ENCODE measurements around the gene ADAMTS10. TPM values are rescaled to one million over a fixed set of nuclear protein-coding genes. Genes with fewer than 3 reads are reported as not detected.
A peak's percentile ranks its signal among the peaks of the same experiment; 100 is the strongest.

ADAMTS10 gene
- total and polyA plus RNA-seq, 2 of the 13 experiments (the other 11 are each of a cell fraction or from before 2014, with no cell fraction given) = 0.49 to 1.7 TPM

DNA sequence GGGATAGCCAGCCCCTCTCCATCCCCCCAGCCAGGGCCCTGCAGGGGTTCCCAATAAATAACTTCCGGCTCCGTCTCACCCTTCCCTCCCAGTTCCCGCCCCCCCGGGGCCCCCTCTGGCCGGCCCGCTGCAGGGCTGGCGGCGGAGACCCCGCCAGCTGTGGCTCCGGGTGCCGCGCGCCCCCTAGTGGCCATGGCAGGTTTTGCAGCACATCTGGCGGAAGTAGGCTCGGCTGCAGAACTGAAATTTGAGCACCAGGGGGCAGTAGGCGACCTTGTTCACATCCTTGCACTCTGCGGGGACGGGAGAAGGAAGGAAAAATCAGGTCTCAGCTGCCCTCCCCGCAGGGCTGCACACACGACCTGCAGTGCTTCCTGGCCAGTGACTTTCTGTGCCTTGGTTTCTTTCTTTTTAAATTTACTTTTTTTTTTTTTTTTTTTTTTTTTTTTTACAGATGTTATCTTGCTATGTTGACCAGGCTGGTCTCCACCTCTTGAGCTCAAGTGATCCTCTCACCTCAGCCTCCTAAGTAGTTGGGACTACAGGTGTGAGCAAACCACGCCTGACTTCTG lies 29.7 kb downstream of the ADAMTS10 start (continued):
- TF ChIP-seq EHMT2 (IDR thresholded peaks at IDR 0.05; ENCODE audit: borderline replicate concordance, low read depth, low read length) = no peak
- peak; percentile 70 for TF ChIP-seq ZBTB33 (CRISPR knock-in tag; IDR thresholded peaks at IDR 0.05)
- TF ChIP-seq CCDC6 (CRISPR knock-in tag; IDR thresholded peaks at IDR 0.05) = no peak
- peak; percentile 37 for TF ChIP-seq HNRNPLL (IDR thresholded peaks at IDR 0.05; ENCODE audit: low read depth, low read length, poor library complexity, severe bottlenecking)
- no peak for TF ChIP-seq ZNF549 (CRISPR knock-in tag; IDR thresholded peaks at IDR 0.05)
- TF ChIP-seq BATF2 (CRISPR knock-in tag; IDR thresholded peaks at IDR 0.05) = no peak
- TF ChIP-seq, protein P1, sequence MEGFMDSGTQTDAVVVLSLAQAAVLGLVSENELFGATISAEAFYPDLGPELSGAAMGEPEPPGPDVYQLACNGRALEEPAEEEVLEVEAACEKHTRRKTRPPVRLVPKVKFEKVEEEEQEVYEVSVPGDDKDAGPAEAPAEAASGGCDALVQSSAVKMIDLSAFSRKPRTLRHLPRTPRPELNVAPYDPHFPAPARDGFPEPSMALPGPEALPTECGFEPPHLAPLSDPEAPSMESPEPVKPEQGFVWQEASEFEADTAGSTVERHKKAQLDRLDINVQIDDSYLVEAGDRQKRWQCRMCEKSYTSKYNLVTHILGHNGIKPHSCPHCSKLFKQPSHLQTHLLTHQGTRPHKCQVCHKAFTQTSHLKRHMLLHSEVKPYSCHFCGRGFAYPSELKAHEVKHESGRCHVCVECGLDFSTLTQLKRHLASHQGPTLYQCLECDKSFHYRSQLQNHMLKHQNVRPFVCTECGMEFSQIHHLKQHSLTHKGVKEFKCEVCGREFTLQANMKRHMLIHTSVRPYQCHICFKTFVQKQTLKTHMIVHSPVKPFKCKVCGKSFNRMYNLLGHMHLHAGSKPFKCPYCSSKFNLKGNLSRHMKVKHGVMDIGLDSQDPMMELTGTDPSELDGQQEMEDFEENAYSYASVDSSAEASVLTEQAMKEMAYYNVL (CRISPR knock-in tag; IDR thresholded peaks at IDR 0.05; ENCODE audit: borderline replicate concordance) = no peak
- no peak for TF ChIP-seq ZNF740 (CRISPR knock-in tag; IDR thresholded peaks at IDR 0.05)
- TF ChIP-seq, protein P2, sequence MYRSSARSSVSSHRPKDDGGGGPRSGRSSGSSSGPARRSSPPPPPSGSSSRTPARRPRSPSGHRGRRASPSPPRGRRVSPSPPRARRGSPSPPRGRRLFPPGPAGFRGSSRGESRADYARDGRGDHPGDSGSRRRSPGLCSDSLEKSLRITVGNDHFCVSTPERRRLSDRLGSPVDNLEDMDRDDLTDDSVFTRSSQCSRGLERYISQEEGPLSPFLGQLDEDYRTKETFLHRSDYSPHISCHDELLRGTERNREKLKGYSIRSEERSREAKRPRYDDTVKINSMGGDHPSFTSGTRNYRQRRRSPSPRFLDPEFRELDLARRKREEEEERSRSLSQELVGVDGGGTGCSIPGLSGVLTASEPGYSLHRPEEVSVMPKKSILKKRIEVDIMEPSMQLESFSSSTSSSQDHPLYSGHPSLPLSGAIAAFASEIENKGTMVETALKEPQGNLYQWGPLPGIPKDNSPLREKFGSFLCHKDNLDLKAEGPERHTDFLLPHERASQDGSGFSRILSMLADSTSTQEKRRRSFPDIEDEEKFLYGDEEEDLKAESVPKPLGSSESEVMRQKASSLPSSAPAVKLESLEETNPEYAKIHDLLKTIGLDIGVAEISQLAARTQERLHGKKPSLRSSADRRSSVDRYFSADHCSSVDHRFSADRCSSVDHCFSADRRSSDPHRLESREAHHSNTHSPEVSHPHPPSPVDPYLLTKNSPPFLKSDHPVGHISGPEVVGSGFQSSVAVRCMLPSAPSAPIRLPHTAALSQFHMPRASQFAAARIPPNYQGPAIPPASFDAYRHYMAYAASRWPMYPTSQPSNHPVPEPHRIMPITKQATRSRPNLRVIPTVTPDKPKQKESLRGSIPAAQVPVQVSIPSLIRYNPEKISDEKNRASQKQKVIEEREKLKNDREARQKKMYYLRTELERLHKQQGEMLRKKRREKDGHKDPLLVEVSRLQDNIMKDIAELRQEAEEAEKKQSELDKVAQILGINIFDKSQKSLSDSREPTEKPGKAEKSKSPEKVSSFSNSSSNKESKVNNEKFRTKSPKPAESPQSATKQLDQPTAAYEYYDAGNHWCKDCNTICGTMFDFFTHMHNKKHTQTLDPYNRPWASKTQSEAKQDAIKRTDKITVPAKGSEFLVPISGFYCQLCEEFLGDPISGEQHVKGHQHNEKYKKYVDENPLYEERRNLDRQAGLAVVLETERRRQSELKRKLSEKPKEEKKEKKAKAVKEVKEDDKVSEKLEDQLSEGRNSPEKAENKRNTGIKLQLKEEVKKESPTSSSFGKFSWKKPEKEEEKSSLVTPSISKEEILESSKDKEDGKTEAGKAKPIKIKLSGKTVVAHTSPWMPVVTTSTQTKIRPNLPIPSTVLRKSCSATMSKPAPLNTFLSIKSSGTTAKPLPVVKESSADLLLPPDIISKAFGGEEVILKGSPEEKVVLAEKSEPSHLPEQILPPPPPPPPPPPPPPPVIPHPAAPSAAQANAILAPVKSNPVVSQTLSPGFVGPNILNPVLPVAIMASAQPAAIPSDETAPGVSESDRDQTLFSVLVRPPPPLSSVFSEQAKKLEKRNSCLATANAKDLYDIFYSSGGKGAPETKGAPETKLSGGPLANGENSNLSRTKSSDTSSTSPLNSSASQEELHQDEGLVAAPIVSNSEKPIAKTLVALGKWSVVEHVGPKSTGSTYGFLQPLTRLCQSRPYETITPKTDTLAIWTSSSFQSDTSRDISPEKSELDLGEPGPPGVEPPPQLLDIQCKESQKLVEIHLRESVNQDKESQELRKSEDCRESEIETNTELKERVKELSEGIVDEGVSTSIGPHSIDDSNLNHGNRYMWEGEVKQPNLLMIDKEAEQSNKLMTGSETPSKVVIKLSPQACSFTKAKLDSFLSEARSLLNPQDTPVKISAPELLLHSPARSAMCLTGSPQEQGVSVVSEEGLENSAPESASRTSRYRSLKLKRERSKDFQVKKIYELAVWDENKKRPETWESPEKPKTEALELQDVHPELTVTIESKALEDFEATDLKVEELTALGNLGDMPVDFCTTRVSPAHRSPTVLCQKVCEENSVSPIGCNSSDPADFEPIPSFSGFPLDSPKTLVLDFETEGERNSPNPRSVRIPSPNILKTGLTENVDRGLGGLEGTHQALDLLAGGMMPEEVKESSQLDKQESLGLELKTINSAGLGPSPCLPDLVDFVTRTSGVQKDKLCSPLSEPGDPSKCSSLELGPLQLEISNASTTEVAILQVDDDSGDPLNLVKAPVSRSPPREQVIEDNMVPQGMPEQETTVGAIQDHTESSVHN (CRISPR knock-in tag; IDR thresholded peaks at IDR 0.05) = no peak
- TF ChIP-seq MYPOP (CRISPR knock-in tag; IDR thresholded peaks at IDR 0.05) = no peak
- no peak for TF ChIP-seq SIX1 (CRISPR knock-in tag; IDR thresholded peaks at IDR 0.05; ENCODE audit: borderline replicate concordance)
- TF ChIP-seq, protein P3, sequence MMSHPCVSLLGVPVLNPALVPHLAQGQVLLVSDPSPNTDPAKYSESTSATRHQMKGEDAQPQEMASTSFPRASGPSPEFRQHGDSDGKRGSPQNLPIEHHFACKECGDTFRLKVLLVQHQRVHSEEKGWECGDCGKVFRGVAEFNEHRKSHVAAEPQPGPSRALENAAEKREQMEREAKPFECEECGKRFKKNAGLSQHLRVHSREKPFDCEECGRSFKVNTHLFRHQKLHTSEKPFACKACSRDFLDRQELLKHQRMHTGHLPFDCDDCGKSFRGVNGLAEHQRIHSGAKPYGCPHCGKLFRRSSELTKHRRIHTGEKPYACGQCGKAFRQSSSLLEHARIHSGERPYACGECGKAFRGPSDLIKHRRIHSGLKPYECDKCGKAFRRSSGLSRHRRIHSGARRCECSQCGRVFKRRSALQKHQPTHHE (CRISPR knock-in tag; IDR thresholded peaks at IDR 0.05; ENCODE audit: borderline replicate concordance) = no peak

Measured in HepG2 (cell line).